Measurements from ENCODE around the gene CA7. TPM values are rescaled to one million over a fixed set of nuclear protein-coding genes. Genes with fewer than 3 reads are reported as not detected.

Gene CA7
- polyA plus RNA-seq, 1 donor from 2014 or later: not detected

- H4K20me1 ChIP-seq (ENCODE audit: insufficient read depth): no peaks in the 10 kb centered on the region
- no peak overlapping the region for H3K4me2 ChIP-seq (ENCODE audit: low read length)
- H3K9me3 ChIP-seq (ENCODE audit: low read length): no peaks in the 10 kb centered on the region
- peak overlapping the region; percentile 69 for H3K4me3 ChIP-seq (ENCODE audit: low read length)
- H2AFZ ChIP-seq (ENCODE audit: low read depth, low read length): no peak overlapping the region
- H3K9ac ChIP-seq (ENCODE audit: low read length): no peak overlapping the region
- no peaks in the 10 kb centered on the region for H3K9me2 ChIP-seq (ENCODE audit: insufficient read depth, low read length)
- H3K27me3 ChIP-seq (ENCODE audit: insufficient read depth, low read depth, low read length): peaks cover 47% of the 10 kb centered on the region
- H3K36me3 ChIP-seq (ENCODE audit: insufficient read depth, low read length): no peaks in the 10 kb centered on the region
- H3K79me2 ChIP-seq (replicated peaks; ENCODE audit: insufficient read depth, low read length): no peaks in the 10 kb centered on the region
- no peaks in the 10 kb centered on the region for H3F3A ChIP-seq (ENCODE audit: insufficient read depth, low read length, poor library complexity, severe bottlenecking)
- TF ChIP-seq, protein P1, sequence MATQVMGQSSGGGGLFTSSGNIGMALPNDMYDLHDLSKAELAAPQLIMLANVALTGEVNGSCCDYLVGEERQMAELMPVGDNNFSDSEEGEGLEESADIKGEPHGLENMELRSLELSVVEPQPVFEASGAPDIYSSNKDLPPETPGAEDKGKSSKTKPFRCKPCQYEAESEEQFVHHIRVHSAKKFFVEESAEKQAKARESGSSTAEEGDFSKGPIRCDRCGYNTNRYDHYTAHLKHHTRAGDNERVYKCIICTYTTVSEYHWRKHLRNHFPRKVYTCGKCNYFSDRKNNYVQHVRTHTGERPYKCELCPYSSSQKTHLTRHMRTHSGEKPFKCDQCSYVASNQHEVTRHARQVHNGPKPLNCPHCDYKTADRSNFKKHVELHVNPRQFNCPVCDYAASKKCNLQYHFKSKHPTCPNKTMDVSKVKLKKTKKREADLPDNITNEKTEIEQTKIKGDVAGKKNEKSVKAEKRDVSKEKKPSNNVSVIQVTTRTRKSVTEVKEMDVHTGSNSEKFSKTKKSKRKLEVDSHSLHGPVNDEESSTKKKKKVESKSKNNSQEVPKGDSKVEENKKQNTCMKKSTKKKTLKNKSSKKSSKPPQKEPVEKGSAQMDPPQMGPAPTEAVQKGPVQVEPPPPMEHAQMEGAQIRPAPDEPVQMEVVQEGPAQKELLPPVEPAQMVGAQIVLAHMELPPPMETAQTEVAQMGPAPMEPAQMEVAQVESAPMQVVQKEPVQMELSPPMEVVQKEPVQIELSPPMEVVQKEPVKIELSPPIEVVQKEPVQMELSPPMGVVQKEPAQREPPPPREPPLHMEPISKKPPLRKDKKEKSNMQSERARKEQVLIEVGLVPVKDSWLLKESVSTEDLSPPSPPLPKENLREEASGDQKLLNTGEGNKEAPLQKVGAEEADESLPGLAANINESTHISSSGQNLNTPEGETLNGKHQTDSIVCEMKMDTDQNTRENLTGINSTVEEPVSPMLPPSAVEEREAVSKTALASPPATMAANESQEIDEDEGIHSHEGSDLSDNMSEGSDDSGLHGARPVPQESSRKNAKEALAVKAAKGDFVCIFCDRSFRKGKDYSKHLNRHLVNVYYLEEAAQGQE (IDR thresholded peaks at IDR 0.05; ENCODE audit: borderline replicate concordance): no peak
- no peak for TF ChIP-seq CTCF (IDR thresholded peaks at IDR 0.05; ENCODE audit: poor library complexity, severe bottlenecking)
- no peak for TF ChIP-seq POLR2AphosphoS5 (IDR thresholded peaks at IDR 0.05)
- TF ChIP-seq RAD21 (conservative IDR thresholded peaks at IDR 0.05): no peak
- no peak for TF ChIP-seq SMC3 (conservative IDR thresholded peaks at IDR 0.05; ENCODE audit: poor library complexity)
- no peak for TF ChIP-seq EP300 (conservative IDR thresholded peaks at IDR 0.05; ENCODE audit: poor library complexity, severe bottlenecking)
- TF ChIP-seq MXI1 (conservative IDR thresholded peaks at IDR 0.05; ENCODE audit: poor library complexity, severe bottlenecking): no peak
- H3K27ac ChIP-seq (ENCODE audit: low read length): no peak overlapping the region
Measured at GRCh38 chr16:66844009-66844341, 239 bp upstream of the CA7 start.

DNA sequence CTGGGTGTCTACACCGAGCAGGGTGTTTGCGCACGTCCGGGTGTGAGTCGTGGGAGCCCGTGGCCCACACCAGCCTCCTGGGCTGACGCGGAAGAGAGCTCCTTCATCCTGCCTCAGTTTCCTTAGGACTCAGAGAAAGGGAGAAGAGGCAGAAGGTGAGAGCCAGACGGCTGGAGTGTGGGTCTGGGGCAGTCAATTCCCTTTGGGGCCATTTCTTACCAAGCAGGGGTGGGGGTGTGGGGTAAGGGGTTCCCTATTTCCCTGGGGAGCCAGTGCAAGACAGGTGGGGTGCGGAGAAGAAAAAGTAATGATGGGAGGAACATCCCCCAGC is 831 bp downstream of the CA7 start:
- Histone ChIP-seq H3K4me2 (ENCODE audit: low read length) (no peak overlapping the region), H3K79me2 (replicated peaks; ENCODE audit: insufficient read depth, low read length) (no peaks in the 10 kb centered on the region), H3K4me3 (ENCODE audit: low read length) (peak overlapping the region; percentile 69), H3K9ac (ENCODE audit: low read length) (no peak overlapping the region), H3K9me3 (ENCODE audit: low read length) (no peaks in the 10 kb centered on the region), H3K9me2 (ENCODE audit: insufficient read depth, low read length) (no peaks in the 10 kb centered on the region), H2AFZ (ENCODE audit: low read depth, low read length) (no peak overlapping the region), H3K36me3 (ENCODE audit: insufficient read depth, low read length) (no peaks in the 10 kb centered on the region), H3F3A (ENCODE audit: insufficient read depth, low read length, poor library complexity, severe bottlenecking) (no peaks in the 10 kb centered on the region), H3K27ac (ENCODE audit: low read length) (no peak overlapping the region), H3K27me3 (ENCODE audit: insufficient read depth, low read depth, low read length) (peaks cover 47% of the 10 kb centered on the region), H4K20me1 (ENCODE audit: insufficient read depth) (no peaks in the 10 kb centered on the region)
- TF ChIP-seq RAD21 (conservative IDR thresholded peaks at IDR 0.05): no peak
- no peak for TF ChIP-seq TAF1 (IDR thresholded peaks at IDR 0.05; ENCODE audit: low read depth)
- TF ChIP-seq MXI1 (conservative IDR thresholded peaks at IDR 0.05; ENCODE audit: poor library complexity, severe bottlenecking): no peak
- no peak for TF ChIP-seq EZH2 (IDR thresholded peaks at IDR 0.05; ENCODE audit: borderline replicate concordance, insufficient read depth, low read length, poor library complexity, severe bottlenecking)
- no peak for TF ChIP-seq EP300 (conservative IDR thresholded peaks at IDR 0.05; ENCODE audit: poor library complexity, severe bottlenecking)
- TF ChIP-seq, protein P1 (IDR thresholded peaks at IDR 0.05; ENCODE audit: borderline replicate concordance): no peak
- TF ChIP-seq SMC3 (conservative IDR thresholded peaks at IDR 0.05; ENCODE audit: poor library complexity): no peak
- TF ChIP-seq POLR2AphosphoS5 (IDR thresholded peaks at IDR 0.05): no peak
- no peak for TF ChIP-seq CTCF (IDR thresholded peaks at IDR 0.05; ENCODE audit: poor library complexity, severe bottlenecking)
